Measurements from ENCODE around the gene C1QTNF5. TPM values are rescaled to one million over a fixed set of nuclear protein-coding genes. Genes with fewer than 3 reads are reported as not detected.
"Not testable (repeated sequence)": the region's sequence is repeated elsewhere in the genome, so short reads cannot be mapped to it uniquely, and the experiment has no call there.

C1QTNF5 gene, protein sequence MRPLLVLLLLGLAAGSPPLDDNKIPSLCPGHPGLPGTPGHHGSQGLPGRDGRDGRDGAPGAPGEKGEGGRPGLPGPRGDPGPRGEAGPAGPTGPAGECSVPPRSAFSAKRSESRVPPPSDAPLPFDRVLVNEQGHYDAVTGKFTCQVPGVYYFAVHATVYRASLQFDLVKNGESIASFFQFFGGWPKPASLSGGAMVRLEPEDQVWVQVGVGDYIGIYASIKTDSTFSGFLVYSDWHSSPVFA
- total RNA-seq (2014; rRNA removed; shearing (Covaris generic)) = 0.11 TPM in 1 of 2 replicates, not detected in the other

DNA sequence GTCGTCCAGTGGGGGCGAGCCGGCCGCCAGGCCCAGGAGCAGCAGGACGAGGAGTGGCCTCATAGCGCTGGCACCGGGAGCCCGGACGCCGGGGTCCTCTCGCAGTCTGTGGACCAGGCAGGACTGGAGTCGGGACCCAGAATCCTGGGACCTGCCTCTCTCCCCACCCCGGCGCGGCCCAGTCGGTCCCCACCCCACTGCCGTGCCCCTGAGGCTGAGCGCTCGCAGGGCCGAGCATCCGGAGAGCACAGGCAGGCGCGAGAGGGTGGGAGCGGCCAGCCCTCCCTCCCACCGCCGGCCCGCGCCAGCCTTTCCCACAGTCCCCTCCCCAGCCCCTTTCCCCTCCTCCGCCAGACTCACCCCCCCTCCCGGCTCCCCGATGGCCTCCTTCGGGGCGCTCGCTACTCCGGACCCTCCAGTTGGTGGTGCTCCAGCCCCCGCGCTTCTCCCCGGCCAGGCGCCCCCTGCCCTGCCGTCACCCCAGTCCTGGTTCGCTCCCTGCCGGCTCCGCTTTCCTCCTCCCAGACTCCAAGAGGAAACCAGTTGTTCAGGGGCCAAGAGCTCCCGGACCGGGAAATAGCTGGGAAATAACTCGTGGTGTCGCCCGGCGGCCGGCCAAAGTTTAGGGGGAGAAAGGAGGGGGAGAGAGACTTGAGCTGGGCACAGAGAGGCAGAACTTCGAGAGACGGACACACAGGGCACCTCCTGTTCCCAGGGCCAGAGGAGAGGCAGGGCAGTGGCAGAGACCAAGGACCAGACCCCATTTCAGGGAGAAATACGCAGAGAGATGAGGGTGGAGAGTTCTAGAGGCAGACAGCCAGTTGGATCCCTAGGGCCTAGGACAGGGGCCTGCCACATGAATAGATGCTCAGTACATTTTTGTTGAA lies at the start of gene C1QTNF5:
Gene C1QTNF5 (minus strand): TSS at position 549 of the 887 bp plus-strand sequence. CDS start 486 bp downstream, at position 63.
- DNase-seq (ENCODE audit: low read depth in 1 of 2, low spot score in 2 of 2) = no peak
- H3K27ac ChIP-seq = no peak within 1 kb of the TSS

DNA sequence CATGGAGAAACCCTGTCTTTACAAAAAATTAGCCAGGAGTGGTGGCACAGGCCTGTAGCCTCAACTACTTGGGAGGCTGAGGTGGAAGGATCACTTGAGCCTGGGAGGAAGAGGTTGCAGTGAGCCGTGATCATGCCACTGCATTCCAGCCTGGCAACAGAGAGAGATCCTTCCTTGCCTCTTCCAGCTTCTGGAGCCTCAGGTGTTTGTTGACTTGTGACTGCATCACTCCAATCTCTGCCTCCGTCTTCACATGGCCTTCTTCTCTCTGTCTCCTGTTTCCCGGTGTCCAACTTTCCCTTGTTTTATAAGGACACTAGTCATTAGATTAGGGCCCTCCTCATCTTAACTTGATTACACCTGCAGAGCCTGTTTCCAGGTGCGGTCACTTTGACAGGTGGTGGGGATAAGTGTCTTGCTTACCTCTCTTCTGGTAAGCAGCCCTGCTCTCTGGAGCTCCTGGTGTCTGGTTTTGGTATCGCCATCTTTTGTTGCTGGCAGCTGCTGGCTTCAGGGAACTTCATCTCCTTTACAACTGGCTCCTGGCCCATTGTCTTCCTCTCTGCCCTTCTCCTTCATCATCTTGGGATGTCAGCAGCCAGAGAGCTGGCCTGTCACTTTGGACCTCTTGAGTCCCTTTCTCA lies 49.0 kb upstream of the C1QTNF5 start:
- Histone ChIP-seq H3K4me3 (no peak overlapping the region), H3K9me3 (replicated peaks) (no peaks in the 10 kb centered on the region), H3K36me3 (no peaks in the 10 kb centered on the region), H3K27ac (no peak overlapping the region), H3K4me1 (replicated peaks) (no peaks in the 10 kb centered on the region), H3K27me3 (replicated peaks) (no peaks in the 10 kb centered on the region)
- no peak for DNase-seq (ENCODE audit: low read depth in 1 of 2, low spot score in 2 of 2)

More for the DNA sequence above, at the start of gene C1QTNF5:
- peaks cover 17% of the 10 kb centered on the region for H3K36me3 ChIP-seq
- H3K4me3 ChIP-seq = peak within 1 kb of the TSS; percentile 35
- no peaks in the 10 kb centered on the region for H3K27me3 ChIP-seq (replicated peaks)
- no peaks in the 10 kb centered on the region for H3K9me3 ChIP-seq (replicated peaks)
- peaks cover 42% of the 10 kb centered on the region for H3K4me1 ChIP-seq (replicated peaks)

DNA sequence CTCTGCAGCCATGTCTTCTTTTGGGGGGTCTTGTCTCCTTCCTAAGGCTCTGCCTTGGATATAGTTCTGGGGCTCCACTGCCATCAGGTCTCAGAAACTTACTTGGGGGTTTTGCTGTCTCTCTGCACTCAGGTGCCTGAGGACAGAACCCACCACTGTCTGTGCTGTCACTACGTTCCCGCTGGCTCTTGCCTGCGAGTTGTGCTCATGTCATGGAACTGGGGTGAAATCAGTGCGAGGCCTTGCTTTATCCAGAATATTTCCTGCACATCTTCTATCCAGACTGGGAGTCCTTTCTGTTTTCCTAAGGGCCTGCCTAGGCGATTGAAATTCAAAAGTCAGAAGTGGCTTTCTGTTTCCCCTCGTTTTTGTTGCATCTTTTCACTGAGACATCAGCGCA lies 47.4 kb upstream of the C1QTNF5 start:
- DNase-seq (ENCODE audit: low read depth in 1 of 2, low spot score in 2 of 2) = no peak
- no peaks in the 10 kb centered on the region for H3K27me3 ChIP-seq (replicated peaks)
- H3K36me3 ChIP-seq = no peaks in the 10 kb centered on the region
- H3K4me3 ChIP-seq = no peak overlapping the region
- no peak overlapping the region for H3K27ac ChIP-seq
- no peaks in the 10 kb centered on the region for H3K4me1 ChIP-seq (replicated peaks)
- no peaks in the 10 kb centered on the region for H3K9me3 ChIP-seq (replicated peaks)

DNA sequence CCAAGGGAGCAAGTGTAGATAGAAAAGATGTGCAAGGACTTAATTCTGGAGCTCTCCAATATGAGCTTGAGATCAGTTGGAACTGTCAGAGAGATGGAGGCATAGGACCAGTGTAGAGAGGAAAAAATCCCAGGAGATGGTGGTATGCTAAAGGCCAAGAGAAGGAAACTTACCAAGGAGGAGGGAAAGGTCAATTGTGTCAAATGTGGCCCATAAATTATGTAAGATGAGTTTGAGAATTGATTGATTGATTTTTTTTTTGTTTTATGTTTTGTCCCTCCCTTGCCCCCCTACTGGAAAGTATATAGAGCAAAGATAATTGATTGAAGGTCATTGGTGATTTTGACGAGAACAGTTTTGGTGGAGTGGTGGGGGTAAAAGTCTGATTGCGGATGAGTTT lies 43.6 kb upstream of the C1QTNF5 start:
- DNase-seq (ENCODE audit: low read depth in 1 of 2, low spot score in 2 of 2) = no peak
- peaks cover 9% of the 10 kb centered on the region for H3K4me1 ChIP-seq (replicated peaks)
- no peaks in the 10 kb centered on the region for H3K36me3 ChIP-seq
- no peaks in the 10 kb centered on the region for H3K27me3 ChIP-seq (replicated peaks)
- H3K4me3 ChIP-seq = no peak overlapping the region
- no peaks in the 10 kb centered on the region for H3K9me3 ChIP-seq (replicated peaks)
- H3K27ac ChIP-seq = no peak overlapping the region

DNA sequence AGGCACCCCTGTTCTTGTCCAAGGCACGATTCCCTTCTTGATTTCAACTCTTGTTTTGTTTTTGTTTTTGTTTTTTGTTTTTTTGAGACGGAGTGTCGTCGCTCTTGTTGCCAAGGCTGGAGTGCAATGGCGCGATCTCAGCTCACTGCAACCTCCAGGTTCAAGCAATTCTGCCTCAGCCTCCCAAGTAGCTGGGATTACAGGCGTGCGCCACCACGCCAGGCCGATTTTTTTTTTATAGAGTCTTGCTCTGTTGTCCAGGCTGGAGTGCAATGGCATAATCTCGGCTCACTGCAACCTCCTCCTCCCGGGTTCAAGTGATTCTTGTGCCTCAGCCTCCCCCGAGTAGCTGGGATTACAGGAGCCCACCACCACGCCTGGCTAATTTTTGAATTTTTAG lies 41.8 kb upstream of the C1QTNF5 start:
- not testable (repeated sequence) for H3K27ac ChIP-seq; H3K9me3 ChIP-seq (replicated peaks); DNase-seq (ENCODE audit: low read depth in 1 of 2, low spot score in 2 of 2); H3K36me3 ChIP-seq; H3K27me3 ChIP-seq (replicated peaks); H3K4me3 ChIP-seq; H3K4me1 ChIP-seq (replicated peaks)

DNA sequence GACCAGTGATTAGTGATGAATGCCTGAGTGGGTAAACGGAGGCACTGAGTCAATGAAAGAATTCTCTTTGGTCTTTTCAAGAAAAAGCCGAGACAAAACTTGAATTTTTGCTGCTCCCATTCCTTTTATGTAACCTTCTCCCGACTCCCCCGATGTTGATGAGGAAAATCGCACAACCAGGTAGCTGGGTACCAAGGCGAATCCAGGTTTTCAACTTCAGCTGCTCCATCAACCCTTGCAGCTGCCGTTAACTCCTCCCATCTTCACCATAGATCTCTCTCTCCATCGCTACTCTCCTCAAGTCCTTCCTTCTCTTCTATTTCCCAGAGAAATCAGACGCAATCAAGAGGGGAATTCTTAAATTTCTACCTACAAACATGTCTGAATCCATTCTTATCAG lies 41.4 kb upstream of the C1QTNF5 start:
- H3K27me3 ChIP-seq (replicated peaks) = no peaks in the 10 kb centered on the region
- H3K36me3 ChIP-seq = no peaks in the 10 kb centered on the region
- peak overlapping the region; percentile 35 for H3K4me3 ChIP-seq
- H3K9me3 ChIP-seq (replicated peaks) = no peaks in the 10 kb centered on the region
- H3K4me1 ChIP-seq (replicated peaks) = peaks cover 9% of the 10 kb centered on the region
- 0 out of 2 replicates have a peak overlapping the region, but pooled peaks have one; percentile 17 for H3K27ac ChIP-seq
- DNase-seq (ENCODE audit: low read depth in 1 of 2, low spot score in 2 of 2) = no peak

DNA sequence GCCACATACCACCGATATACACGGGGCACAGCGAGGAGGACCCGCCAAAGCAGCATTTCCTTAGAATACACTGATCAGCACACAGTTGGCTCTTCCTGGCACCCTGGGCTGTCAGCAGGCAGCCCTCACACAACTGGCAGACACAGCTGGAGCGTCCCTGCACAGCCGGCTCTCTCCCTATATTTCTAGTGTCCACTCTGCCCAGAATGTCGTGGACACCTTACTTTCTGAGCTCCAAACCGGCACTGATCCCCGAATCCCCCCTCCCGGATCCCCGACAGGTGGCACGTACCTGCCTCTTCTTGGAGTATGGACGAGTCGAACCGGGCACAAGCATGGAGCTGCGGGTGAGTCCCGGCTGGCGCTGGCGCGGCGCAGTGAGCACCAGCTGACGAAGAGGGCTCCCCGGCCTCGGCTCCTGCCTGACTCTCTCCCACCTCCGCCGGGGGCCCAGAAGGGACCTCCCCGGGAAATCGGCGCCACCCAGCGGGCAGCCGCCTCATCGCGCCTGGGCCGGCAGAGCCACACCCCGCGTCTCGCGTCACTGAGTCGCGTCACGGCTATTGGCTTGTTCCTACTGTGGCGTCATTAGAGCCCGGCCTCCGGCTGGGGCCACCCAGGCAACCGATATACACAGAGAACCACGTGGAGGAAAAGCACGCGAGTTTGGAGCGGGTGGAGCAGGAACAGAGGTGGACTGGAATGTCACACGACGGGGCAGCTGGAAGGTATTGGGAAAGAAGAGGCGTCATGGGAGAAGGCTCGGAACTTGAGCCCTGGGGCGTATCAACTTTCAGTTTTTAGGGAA lies 40.7 kb upstream of the C1QTNF5 start, which contains the start of gene USP2:
Gene USP2 (minus strand): TSS at position 510 of the 808 bp plus-strand sequence. CDS start 8,210 bp downstream, outside the sequence.
- no peaks in the 10 kb centered on the region for H3K36me3 ChIP-seq
- H3K9me3 ChIP-seq (replicated peaks) = no peaks in the 10 kb centered on the region
- 0 out of 2 replicates have a peak within 1 kb of the TSS, but pooled peaks have one; percentile 17 for H3K27ac ChIP-seq
- H3K27me3 ChIP-seq (replicated peaks) = no peaks in the 10 kb centered on the region
- peaks cover 9% of the 10 kb centered on the region for H3K4me1 ChIP-seq (replicated peaks)
- peak within 1 kb of the TSS; percentile 35 for H3K4me3 ChIP-seq
- DNase-seq (ENCODE audit: low read depth in 1 of 2, low spot score in 2 of 2) = peak; percentile 86 to 89

DNA sequence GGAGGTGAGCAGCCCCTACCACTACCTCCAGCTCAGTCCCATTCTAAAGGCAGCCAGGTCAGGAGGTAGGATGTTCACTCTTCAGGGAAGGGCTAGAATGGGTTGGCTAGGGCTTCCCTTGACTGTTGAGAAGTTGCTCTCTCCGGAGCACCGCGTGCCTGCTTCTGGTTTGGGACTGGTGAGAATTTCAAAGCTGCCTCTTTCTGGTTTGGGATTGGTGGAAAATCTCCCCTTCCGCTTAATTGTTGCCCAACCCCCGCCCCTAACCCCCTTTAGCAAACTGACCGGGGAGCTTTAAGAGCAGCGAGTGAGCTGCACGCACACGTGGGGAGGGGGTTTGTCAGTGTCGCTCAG lies 40.1 kb upstream of the C1QTNF5 start:
- DNase-seq (ENCODE audit: low read depth in 1 of 2, low spot score in 2 of 2) = no peak
- Histone ChIP-seq H3K4me3 (no peak overlapping the region; the same call in 1 of the 2 replicates), H3K27ac (no peak overlapping the region), H3K27me3 (replicated peaks) (no peaks in the 10 kb centered on the region), H3K36me3 (no peaks in the 10 kb centered on the region), H3K9me3 (replicated peaks) (no peaks in the 10 kb centered on the region), H3K4me1 (replicated peaks) (peaks cover 9% of the 10 kb centered on the region)

DNA sequence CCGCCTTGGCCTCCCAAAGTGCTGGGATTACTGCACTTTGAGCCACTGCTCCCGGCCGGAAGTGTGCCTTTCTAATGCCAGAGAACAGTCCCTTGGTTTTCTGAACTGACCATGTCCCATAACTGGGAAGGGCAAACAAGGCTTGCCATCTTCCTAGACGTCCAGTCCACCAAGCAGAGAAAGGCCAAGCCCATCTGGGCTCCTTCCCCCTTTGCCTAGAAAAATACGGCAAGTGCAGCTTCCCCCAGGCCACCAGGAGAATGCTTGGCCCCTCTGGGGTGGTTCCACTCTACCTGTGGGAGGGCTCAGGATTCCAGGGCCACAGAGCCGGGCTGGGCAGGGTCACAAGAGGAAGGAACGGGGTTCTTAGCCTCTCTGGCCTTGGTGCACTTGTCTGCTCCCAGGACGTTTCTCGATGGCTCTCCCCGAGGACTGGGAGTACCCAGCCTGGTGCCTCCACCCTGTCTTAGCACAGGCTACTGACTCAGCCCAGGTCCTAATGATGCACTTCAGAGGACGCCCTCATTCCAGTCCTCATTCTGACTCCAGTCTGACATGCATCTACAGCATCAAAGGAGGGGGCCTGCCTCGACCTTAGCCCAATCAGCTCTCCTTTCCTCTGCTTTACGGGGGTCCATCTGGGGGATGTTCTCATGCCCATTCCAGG lies 39.6 kb upstream of the C1QTNF5 start:
- Histone ChIP-seq H3K27me3 (replicated peaks) (no peaks in the 10 kb centered on the region), H3K9me3 (replicated peaks) (no peaks in the 10 kb centered on the region), H3K4me3 (no peak overlapping the region), H3K4me1 (replicated peaks) (peaks cover 9% of the 10 kb centered on the region), H3K27ac (no peak overlapping the region), H3K36me3 (no peaks in the 10 kb centered on the region)
- no peak for DNase-seq (ENCODE audit: low read depth in 1 of 2, low spot score in 2 of 2)

DNA sequence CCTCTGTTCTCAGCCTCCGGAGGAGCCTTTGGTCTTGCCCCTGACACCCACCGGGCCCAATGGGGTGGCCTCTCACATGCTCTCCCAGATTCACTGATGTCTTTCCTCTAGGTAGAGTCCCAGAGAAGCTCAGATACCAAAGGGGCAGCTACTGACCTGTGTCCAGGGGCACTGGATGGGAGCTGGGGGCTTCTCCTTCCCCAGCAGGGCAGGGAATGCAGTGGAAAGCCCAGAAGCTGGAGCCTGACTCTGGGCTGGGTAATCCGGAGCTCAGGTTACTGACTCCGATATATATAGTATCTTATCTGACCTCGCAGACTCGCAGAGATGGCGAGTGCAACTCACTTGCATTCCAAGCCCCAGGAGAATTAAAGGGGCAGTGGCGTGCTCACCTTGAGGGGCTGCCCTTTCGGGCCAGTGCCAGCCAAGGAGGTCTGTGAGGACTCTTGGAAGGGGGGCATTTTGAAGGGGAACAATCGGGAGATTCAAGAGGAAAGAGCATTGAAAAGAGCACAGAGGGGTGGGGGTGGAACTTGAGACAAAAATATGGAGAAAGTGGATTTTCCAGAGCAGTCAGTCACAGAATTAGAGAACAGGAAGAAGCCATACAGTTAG lies 38.3 kb upstream of the C1QTNF5 start:
- Histone ChIP-seq H3K27me3 (replicated peaks) (no peaks in the 10 kb centered on the region), H3K4me1 (replicated peaks) (peaks cover 9% of the 10 kb centered on the region), H3K4me3 (no peak overlapping the region), H3K27ac (no peak overlapping the region), H3K9me3 (replicated peaks) (no peaks in the 10 kb centered on the region), H3K36me3 (no peaks in the 10 kb centered on the region)
- DNase-seq (ENCODE audit: low read depth in 1 of 2, low spot score in 2 of 2) = no peak

DNA sequence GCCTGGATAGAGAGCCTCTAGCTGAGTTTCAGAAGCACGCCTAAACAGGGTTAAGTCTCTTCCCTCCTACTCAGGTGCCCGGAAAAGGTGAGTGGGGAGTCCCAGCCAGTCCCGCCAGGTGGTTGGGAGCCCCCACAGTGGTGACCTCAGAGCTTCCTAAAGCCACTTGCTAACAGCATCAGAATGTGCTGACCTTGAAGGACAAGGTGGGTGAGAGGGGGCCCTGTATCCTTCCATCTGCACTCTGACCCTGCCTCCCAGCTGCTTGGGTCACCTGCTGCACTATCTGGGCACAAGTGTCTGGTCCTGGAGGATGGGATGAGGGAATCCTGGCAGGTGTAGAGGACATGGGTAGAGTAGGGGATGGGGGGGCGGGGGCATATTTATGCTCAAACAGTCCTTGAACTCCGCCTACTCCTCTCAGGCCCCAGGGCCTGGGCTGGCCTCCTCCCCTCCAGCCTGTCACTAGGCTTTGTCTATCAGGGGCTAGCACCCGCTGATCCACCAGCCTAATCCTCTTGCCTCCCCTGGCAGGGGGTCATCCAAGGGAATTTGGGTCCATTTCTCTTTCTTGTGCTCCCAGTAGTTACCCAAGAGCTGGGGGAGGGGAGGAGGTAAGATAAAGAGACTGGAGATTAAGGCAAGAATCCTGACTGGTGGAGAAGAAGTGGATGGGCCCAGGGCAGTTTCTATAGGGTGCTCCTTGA lies 37.4 kb upstream of the C1QTNF5 start:
- H3K9me3 ChIP-seq (replicated peaks) = no peaks in the 10 kb centered on the region
- no peak overlapping the region for H3K4me3 ChIP-seq
- peaks cover 9% of the 10 kb centered on the region for H3K4me1 ChIP-seq (replicated peaks)
- H3K36me3 ChIP-seq = no peaks in the 10 kb centered on the region
- no peak overlapping the region for H3K27ac ChIP-seq
- no peaks in the 10 kb centered on the region for H3K27me3 ChIP-seq (replicated peaks)
- DNase-seq (ENCODE audit: low read depth in 1 of 2, low spot score in 2 of 2) = no peak
